ENCODE measurements around the gene KRT79.

Gene KRT79

DNA sequence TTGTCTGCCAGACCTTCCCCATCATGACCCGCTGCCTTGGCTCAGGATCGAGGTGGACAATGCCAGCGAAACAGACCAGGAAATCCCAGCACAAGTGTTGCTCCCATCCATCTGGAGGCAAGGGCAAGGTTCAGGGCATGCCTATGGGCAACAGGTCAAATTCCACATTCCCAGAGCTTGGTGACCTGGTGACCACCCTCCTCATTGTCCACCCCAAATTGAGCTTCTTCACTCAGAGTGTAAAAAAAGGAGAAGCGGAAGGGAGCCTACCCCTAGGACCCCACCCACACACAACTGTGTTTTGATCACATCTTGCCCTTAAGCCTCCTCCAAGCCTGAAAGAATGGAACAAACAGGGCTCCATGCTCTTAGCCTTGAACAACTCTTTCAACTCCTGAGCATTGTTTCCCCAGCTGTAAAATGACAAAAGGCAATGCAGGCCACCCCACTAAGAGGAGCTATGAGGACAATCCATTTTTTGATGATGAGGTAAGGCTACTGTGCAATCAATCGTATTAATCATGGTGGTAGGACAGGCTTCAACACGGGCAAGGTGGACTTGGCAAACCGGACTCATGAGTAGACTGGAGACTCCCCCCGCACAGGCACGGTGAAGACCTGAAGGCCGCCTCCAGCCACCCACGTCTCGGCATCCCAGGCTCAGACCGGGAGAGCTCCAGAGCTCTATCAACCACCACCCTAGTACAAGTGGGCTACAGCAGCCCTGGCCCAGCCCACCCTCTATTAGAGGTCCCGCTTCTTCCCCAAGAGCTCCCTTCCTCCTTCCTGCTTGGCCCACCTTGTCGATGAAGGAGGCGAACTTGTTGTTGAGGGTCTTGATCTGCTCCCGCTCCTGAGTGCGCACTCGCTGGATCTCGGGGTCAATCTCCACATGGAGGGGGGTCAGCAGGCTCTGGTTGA is 866 bp downstream of the KRT79 start:
- TF ChIP-seq, protein P1, sequence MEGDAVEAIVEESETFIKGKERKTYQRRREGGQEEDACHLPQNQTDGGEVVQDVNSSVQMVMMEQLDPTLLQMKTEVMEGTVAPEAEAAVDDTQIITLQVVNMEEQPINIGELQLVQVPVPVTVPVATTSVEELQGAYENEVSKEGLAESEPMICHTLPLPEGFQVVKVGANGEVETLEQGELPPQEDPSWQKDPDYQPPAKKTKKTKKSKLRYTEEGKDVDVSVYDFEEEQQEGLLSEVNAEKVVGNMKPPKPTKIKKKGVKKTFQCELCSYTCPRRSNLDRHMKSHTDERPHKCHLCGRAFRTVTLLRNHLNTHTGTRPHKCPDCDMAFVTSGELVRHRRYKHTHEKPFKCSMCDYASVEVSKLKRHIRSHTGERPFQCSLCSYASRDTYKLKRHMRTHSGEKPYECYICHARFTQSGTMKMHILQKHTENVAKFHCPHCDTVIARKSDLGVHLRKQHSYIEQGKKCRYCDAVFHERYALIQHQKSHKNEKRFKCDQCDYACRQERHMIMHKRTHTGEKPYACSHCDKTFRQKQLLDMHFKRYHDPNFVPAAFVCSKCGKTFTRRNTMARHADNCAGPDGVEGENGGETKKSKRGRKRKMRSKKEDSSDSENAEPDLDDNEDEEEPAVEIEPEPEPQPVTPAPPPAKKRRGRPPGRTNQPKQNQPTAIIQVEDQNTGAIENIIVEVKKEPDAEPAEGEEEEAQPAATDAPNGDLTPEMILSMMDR (IDR thresholded peaks at IDR 0.05; ENCODE audit: insufficient read depth, missing control alignments), result no peak
- DNase-seq (ENCODE audit: insufficient read length, low spot score), result no peak
- no peak for FAIRE-seq

DNA sequence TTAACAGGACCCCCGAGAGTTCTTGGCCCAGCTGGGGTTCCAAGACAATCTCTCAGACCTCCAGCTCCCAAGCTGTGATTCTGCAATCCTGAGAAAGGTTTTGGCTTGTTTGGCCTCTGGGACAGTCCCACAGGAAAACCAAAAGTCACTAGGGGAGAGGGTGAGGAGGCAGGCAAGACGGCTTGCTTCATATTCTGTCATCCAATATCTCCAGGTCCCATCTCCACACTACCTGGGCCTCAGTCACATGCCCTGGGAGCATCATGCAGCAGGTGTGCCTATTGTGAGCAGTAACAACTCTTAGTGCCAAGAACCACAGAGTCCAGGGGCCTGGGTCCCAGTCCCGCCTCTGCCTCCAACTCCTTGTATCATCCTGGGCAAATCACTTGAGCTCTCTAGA is 1.7 kb downstream of the KRT79 start:
- DNase-seq (ENCODE audit: insufficient read length, low spot score) (no peak), FAIRE-seq (no peak)
- TF ChIP-seq, protein P1 (IDR thresholded peaks at IDR 0.05; ENCODE audit: insufficient read depth, missing control alignments), result no peak

DNA sequence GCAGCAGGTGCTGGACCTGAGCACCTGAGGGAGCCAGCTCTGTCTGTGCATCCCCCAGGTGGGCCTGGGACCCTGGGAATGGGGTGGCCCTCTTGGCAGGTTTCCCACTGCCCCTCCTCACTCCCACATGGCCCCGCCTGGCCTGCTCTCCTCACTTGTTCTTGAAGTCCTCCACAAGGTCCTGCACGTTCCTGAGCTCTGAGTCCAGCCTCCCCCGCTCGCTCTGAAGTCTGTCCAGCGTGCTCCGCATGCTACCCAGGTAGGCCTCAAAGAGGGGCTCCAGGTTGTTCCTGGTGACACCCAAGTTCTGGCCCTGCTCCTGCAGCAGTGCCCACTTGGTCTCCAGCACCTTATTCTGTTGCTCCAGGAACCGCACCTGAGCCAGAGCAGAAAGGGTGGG is 2.9 kb downstream of the KRT79 start:
- TF ChIP-seq, protein P1 (IDR thresholded peaks at IDR 0.05; ENCODE audit: insufficient read depth, missing control alignments), result no peak
- FAIRE-seq, result no peak
- no peak for DNase-seq (ENCODE audit: insufficient read length, low spot score)

DNA sequence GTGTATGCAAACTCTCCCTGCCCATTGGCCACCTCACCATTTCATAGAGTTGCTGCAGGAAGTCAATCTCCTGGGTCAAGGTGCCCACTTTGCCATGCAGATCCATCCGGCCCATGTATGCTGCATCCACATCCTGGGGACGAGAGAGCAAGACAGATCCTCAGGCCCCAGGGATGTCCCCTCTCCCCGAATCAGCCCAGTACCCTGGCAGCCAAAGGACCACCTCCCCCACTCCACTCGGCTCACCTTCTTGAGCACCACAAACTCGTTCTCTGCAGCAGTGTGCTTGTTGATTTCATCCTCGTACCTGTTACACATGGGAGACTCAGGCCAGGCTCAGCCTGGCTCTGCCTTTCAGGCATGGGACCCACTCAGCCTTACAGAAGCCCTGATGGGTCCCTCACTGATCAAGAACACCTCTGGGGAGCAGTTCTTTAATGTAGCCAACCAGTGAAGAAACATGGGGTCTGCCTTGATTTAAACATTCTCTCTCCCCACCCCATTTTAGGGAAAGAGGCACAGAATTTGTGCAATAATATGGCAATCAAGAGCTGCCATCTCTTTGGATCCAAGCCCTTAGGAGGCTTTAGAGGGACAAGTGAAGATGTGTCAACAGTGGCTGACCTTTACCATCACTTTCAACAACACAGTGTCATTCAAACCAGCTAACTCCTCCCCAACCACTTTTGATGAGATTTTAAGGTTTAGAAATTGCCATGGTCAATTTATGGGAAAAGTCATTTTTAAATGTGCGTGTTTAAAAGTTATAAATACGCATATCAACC is 3.9 kb downstream of the KRT79 start:
- no peak for FAIRE-seq
- no peak for DNase-seq (ENCODE audit: insufficient read length, low spot score)
- TF ChIP-seq, protein P1 (IDR thresholded peaks at IDR 0.05; ENCODE audit: insufficient read depth, missing control alignments), result no peak

DNA sequence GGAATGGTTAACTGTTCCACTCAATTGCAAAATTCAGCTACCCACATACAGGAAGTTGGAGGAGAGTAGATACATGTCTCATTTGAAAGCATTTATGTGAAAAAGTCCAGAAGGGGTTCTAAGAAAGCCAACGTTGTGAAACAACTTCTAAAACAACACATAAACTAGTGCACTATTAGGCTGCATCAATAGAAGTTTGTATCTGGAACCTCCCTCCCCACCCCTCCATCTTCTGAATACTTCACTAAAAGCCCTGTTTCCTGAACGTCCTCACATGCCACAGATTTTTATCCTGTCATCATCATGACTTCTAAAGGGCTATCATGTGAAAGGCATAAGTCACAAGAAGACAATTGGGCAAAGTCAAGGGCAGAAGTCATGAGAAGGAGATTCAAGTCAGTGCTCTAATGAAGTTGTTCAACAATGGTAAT is 5.5 kb downstream of the KRT79 start:
- no peak for FAIRE-seq

DNA sequence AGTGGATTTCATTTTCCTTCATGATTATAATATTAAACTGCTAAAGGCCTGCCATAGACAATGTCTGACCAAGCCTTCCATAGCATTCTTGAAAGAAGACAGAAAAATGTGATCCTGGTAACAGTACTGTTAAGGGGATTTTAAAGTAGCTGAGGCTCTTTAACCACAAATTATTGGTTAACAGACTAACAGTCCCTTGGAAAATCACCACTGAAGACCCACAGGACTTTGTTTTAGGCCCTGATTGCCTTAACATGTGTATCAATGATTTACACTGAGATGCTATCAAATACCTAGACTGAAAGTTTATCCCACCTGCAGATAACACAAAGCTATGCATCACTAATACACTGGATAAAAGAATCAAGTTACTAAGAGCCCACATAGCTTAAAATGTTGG is 6.0 kb downstream of the KRT79 start:
- TF ChIP-seq, protein P1 (IDR thresholded peaks at IDR 0.05; ENCODE audit: insufficient read depth, missing control alignments), result no peak
- FAIRE-seq (no peak), DNase-seq (ENCODE audit: insufficient read length, low spot score) (no peak)

More for the DNA sequence above, 5.5 kb downstream of the KRT79 start:
- no peak for DNase-seq (ENCODE audit: insufficient read length, low spot score)
- TF ChIP-seq, protein P1 (IDR thresholded peaks at IDR 0.05; ENCODE audit: insufficient read depth, missing control alignments), result no peak
